Astrocyte (in vitro differentiated cells and primary cell): ENCODE results near the gene ADIPOR2.

Experiments
- CTCF ChIP-seq: IDR thresholded peaks from 2 replicates; pipeline ENCODE4 v1.5.1; 2011; ENCODE audit warnings: low read depth, mild to moderate bottlenecking, inconsistent platforms, low read length, moderate library complexity; ENCODE audit not compliant: insufficient read depth
- EZH2 ChIP-seq: IDR thresholded peaks from 2 replicates; pipeline ENCODE4 v1.6.1; 2012; ENCODE audit warnings: mild to moderate bottlenecking, low read length, inconsistent platforms; ENCODE audit not compliant: insufficient read depth

DNA sequence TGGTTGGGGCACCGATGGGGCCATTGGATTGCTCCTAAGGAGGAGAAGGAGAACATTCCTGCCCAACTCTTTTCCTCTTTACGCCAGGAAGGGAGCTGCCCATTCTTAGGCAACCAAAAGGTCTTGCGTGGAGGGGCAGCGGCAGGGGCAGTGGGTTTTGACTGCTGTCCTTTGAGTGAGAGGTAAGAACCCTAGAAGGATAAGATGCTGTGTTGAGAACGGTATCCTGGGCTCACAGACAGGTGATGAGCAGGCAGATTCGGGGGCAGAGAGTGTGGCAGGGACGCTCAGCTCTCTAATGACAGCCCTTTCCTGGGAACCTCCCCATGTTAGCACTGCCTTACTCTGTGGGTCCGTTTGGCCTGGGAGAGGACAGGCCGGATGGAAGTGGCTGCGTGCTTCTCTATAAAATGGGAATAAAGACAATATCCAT, 142.7 kb downstream of the ADIPOR2 start:
- TF ChIP-seq CTCF (no peak), EZH2 (no peak)
